ENCODE measurements around the gene PDIA5. TPM values are rescaled to one million over a fixed set of nuclear protein-coding genes. Genes with fewer than 3 reads are reported as not detected.

Gene PDIA5
- total and polyA plus RNA-seq, 7 donors: 4.2 to 23.0 (median 13.9) TPM

- no peak for DNase-seq
- intact Hi-C loops (cut with DNase I): loop anchor here (5.0 kb wide), 1 partner anchor 137 kb away; the partner anchor contains the start of gene SEC22A
- WGBS, 2 donors: 5 to 47% methylated on average over 1 of the region's 1 CpG
These were observed 1.9 kb upstream of the PDIA5 start for GRCh38 chr3:123064914-123065313.

GRCh38 chr3:123066599-123066895, 278 bp upstream of the PDIA5 start:
- Histone ChIP-seq H3K27me3 (no peaks in the 10 kb centered on the region), H3K27ac (peak overlapping the region; percentile 73 to 88 (median 82)), H3K9me3 (no peaks in the 10 kb centered on the region), H3K36me3 (no peaks in the 10 kb centered on the region), H3K4me1 (peaks cover 0 to 42% (median 29%) of the 10 kb centered on the region in 4 donors), H3K4me3 (peak overlapping the region; percentile 66 to 91 (median 86))
- no peak for TF ChIP-seq EP300 (IDR thresholded peaks at IDR 0.05)
- no peak for TF ChIP-seq POLR2A (IDR thresholded peaks at IDR 0.05)
- no peak for TF ChIP-seq POLR2AphosphoS5 (IDR thresholded peaks at IDR 0.05)
- no peak for TF ChIP-seq CTCF (IDR thresholded peaks at IDR 0.05)
- no peak for DNase-seq
- intact Hi-C loops (cut with DNase I): loop anchor here (2.0 to 5.0 kb wide), 2 partner anchors 38 to 136 kb away; partner anchors contain the start of gene SEC22A
- 9 to 38% methylated on average over 6 of the region's 6 CpGs for WGBS, 2 donors

More at GRCh38 chr3:123064914-123065313, 1.9 kb upstream of the PDIA5 start:
- no peaks in the 10 kb centered on the region for H3K36me3 ChIP-seq
- peaks cover 0 to 27% (median 16%) of the 10 kb centered on the region in 4 donors for H3K4me1 ChIP-seq
- H3K27ac ChIP-seq: no peak overlapping the region
- TF ChIP-seq EP300 (IDR thresholded peaks at IDR 0.05): no peak
- TF ChIP-seq CTCF (IDR thresholded peaks at IDR 0.05): no peak
- TF ChIP-seq POLR2AphosphoS5 (IDR thresholded peaks at IDR 0.05): no peak
- no peak for TF ChIP-seq POLR2A (IDR thresholded peaks at IDR 0.05)
- H3K9me3 ChIP-seq: no peaks in the 10 kb centered on the region
- H3K27me3 ChIP-seq: no peaks in the 10 kb centered on the region
- H3K4me3 ChIP-seq: no peak overlapping the region

GRCh38 chr3:123067689-123068600, 1.1 kb downstream of the PDIA5 start:
- no peaks in the 10 kb centered on the region for H3K36me3 ChIP-seq
- H3K4me3 ChIP-seq: peak overlapping the region; percentile 66 to 91 (median 86)
- H3K9me3 ChIP-seq: no peaks in the 10 kb centered on the region
- intact Hi-C loops (cut with DNase I): loop anchor here (2.0 to 5.0 kb wide), 2 partner anchors 39 to 134 kb away; partner anchors contain the start of gene SEC22A
- no peak for TF ChIP-seq POLR2AphosphoS5 (IDR thresholded peaks at IDR 0.05)
- TF ChIP-seq POLR2A (IDR thresholded peaks at IDR 0.05): no peak
- no peak for TF ChIP-seq CTCF (IDR thresholded peaks at IDR 0.05)
- no peak for TF ChIP-seq EP300 (IDR thresholded peaks at IDR 0.05)
- peaks cover 0 to 48% (median 36%) of the 10 kb centered on the region in 4 donors for H3K4me1 ChIP-seq
- 11 to 25% methylated on average over 24 of the region's 24 CpGs for WGBS, 2 donors
- no peaks in the 10 kb centered on the region for H3K27me3 ChIP-seq
- peak overlapping the region; percentile 73 to 88 (median 82) for H3K27ac ChIP-seq
- no peak for DNase-seq

GRCh38 chr3:123068601-123069381, 2.0 kb downstream of the PDIA5 start:
- no peak for DNase-seq
- Histone ChIP-seq H3K9me3 (no peaks in the 10 kb centered on the region), H3K4me1 (peaks cover 0 to 48% (median 36%) of the 10 kb centered on the region in 4 donors), H3K27ac (no peak overlapping the region), H3K4me3 (peak overlapping the region in 1 of 4 donors; percentile 89), H3K36me3 (no peaks in the 10 kb centered on the region), H3K27me3 (no peaks in the 10 kb centered on the region)
- WGBS, 2 donors: 43 to 77% methylated on average over 12 of the region's 12 CpGs
- intact Hi-C loops (cut with DNase I): loop anchor here (5.0 kb wide), 1 partner anchor 134 kb away; the partner anchor contains the start of gene SEC22A
- no peak for TF ChIP-seq EP300 (IDR thresholded peaks at IDR 0.05)

GRCh38 chr3:123070510-123070909, 3.7 kb downstream of the PDIA5 start:
- H3K4me1 ChIP-seq: peaks cover 0 to 53% (median 37%) of the 10 kb centered on the region in 4 donors
- intact Hi-C loops (cut with DNase I): no loop called here
- no peak overlapping the region for H3K4me3 ChIP-seq
- H3K27me3 ChIP-seq: no peaks in the 10 kb centered on the region
- DNase-seq: no peak
- WGBS, 2 donors: 82 to 86% methylated on average over 8 of the region's 8 CpGs
- no peaks in the 10 kb centered on the region for H3K36me3 ChIP-seq
- H3K9me3 ChIP-seq: no peaks in the 10 kb centered on the region
- H3K27ac ChIP-seq: peak overlapping the region in 3 of 4 donors; percentile 28 to 69 (median 64)
- TF ChIP-seq EP300 (IDR thresholded peaks at IDR 0.05): no peak
- TF ChIP-seq POLR2AphosphoS5 (IDR thresholded peaks at IDR 0.05): no peak
- TF ChIP-seq CTCF (IDR thresholded peaks at IDR 0.05): no peak
- TF ChIP-seq POLR2A (IDR thresholded peaks at IDR 0.05): no peak

Measured in sigmoid colon (tissue), 7 donors.